Measurements from ENCODE around the gene SLITRK5. TPM values are rescaled to one million over a fixed set of nuclear protein-coding genes. Genes with fewer than 3 reads are reported as not detected.

The SLITRK5 gene
- total and polyA plus RNA-seq, 9 of the 15 experiments (the other 6 are each of a cell fraction or from before 2014, with no cell fraction given) = under 0.01 TPM; not detected in 8

DNA sequence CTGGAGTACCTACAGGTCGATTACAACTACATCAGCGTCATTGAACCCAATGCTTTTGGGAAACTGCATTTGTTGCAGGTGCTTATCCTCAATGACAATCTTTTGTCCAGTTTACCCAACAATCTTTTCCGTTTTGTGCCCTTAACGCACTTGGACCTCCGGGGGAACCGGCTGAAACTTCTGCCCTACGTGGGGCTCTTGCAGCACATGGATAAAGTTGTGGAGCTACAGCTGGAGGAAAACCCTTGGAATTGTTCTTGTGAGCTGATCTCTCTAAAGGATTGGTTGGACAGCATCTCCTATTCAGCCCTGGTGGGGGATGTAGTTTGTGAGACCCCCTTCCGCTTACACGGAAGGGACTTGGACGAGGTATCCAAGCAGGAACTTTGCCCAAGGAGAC is 4.7 kb downstream of the SLITRK5 start:
- Histone ChIP-seq H3K9me1 (ENCODE audit: control insufficient read depth, insufficient read depth, low read length) (no peaks in the 10 kb centered on the region), H3K4me2 (ENCODE audit: insufficient read depth, low read length) (no peak overlapping the region), H3K4me1 (replicated peaks in 1 of 2; ENCODE audit: control insufficient read depth in 2 of 2, insufficient read depth in 2 of 2, low read length in 2 of 2) (no peaks in the 10 kb centered on the region), H3K36me3 (ENCODE audit: control insufficient read depth, insufficient read depth, low read length) (no peaks in the 10 kb centered on the region), H3K4me3 (no peak overlapping the region), H3K27ac (ENCODE audit: extremely low read depth, low read depth, low read length) (no peak overlapping the region), H4K20me1 (replicated peaks; ENCODE audit: control insufficient read depth, insufficient read depth, low read length) (no peaks in the 10 kb centered on the region), H3K27me3 (ENCODE audit: control insufficient read depth in 2 of 2, insufficient read depth in 2 of 2, low read length in 2 of 2) (no peaks in the 10 kb centered on the region), H3K79me2 (ENCODE audit: control insufficient read depth, insufficient read depth, low read length) (no peaks in the 10 kb centered on the region), H3K9me3 (replicated peaks; ENCODE audit: control insufficient read depth, insufficient read depth, low read depth, low read length) (no peaks in the 10 kb centered on the region), H2AFZ (ENCODE audit: low read depth, low read length) (no peak overlapping the region), H3K9ac (ENCODE audit: insufficient read depth in 1 of 2, low read depth in 2 of 2, low read length in 2 of 2) (no peak overlapping the region)
- intact Hi-C loops (cut with micrococcal nuclease) (no loop called here), in situ Hi-C loops (cut with MboI) (no loop called here)
- FAIRE-seq (no peak), DNase-seq (ENCODE audit: extremely low read depth in 1 of 4, low spot score in 3 of 4) (no peak), ATAC-seq (no peak)
- no TSS peak for BruUV-seq (replicated peaks)
- POLR2A ChIA-PET = no interaction called here
- WGBS (ENCODE audit: insufficient coverage, low coverage, missing lambda C conversion rate) = 8% methylated on average over 9 of the region's 10 CpGs
- TF ChIP-seq, protein P1, sequence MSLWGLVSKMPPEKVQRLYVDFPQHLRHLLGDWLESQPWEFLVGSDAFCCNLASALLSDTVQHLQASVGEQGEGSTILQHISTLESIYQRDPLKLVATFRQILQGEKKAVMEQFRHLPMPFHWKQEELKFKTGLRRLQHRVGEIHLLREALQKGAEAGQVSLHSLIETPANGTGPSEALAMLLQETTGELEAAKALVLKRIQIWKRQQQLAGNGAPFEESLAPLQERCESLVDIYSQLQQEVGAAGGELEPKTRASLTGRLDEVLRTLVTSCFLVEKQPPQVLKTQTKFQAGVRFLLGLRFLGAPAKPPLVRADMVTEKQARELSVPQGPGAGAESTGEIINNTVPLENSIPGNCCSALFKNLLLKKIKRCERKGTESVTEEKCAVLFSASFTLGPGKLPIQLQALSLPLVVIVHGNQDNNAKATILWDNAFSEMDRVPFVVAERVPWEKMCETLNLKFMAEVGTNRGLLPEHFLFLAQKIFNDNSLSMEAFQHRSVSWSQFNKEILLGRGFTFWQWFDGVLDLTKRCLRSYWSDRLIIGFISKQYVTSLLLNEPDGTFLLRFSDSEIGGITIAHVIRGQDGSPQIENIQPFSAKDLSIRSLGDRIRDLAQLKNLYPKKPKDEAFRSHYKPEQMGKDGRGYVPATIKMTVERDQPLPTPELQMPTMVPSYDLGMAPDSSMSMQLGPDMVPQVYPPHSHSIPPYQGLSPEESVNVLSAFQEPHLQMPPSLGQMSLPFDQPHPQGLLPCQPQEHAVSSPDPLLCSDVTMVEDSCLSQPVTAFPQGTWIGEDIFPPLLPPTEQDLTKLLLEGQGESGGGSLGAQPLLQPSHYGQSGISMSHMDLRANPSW (CRISPR knock-in tag; IDR thresholded peaks at IDR 0.05) = no peak
- TF ChIP-seq, protein P2, sequence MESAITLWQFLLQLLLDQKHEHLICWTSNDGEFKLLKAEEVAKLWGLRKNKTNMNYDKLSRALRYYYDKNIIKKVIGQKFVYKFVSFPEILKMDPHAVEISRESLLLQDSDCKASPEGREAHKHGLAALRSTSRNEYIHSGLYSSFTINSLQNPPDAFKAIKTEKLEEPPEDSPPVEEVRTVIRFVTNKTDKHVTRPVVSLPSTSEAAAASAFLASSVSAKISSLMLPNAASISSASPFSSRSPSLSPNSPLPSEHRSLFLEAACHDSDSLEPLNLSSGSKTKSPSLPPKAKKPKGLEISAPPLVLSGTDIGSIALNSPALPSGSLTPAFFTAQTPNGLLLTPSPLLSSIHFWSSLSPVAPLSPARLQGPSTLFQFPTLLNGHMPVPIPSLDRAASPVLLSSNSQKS (CRISPR knock-in tag; IDR thresholded peaks at IDR 0.05) = no peak
- no peak for TF ChIP-seq DACH1 (IDR thresholded peaks at IDR 0.05; ENCODE audit: partially characterized antibody)
- CTCF ChIA-PET (ENCODE audit: low intra/inter-chr PET ratio) = no interaction called here
